DOHH2 (cell line): ENCODE data around the gene PATL1.

Source experiments
- H3F3A ChIP-seq: fragments of 200-600 bp; sonication (generic), shearing (Covaris generic); 2 replicates; pipeline ENCODE4 v1.6.0; 2016; ENCODE audit warnings: antibody characterized with exemption, mild to moderate bottlenecking; ENCODE audit not compliant: control insufficient read depth, insufficient read depth
- H3K27ac ChIP-seq: fragments of 200-600 bp; sonication (generic); 2 replicates; pipeline ENCODE4 v1.5.1; 2014; ENCODE audit warnings: low read depth, mild to moderate bottlenecking, low read length, moderate library complexity
- H3K27me3 ChIP-seq: fragments of 200-600 bp; sonication (generic); 2 replicates; pipeline ENCODE4 v1.6.1; 2014; ENCODE audit warnings: mild to moderate bottlenecking, low read length, mixed read lengths; ENCODE audit not compliant: control insufficient read depth
- H3K36me3 ChIP-seq: fragments of 200-600 bp; sonication (generic); 2 replicates; pipeline ENCODE4 v1.6.1; 2014; ENCODE audit warnings: mild to moderate bottlenecking, low read length, moderate library complexity, mixed read lengths; ENCODE audit not compliant: control insufficient read depth
- H3K4me1 ChIP-seq: fragments of 200-600 bp; sonication (generic); 2 replicates; pipeline ENCODE4 v1.6.1; 2014; ENCODE audit warnings: mild to moderate bottlenecking, low read length, mixed read lengths; ENCODE audit not compliant: control insufficient read depth
- H3K4me2 ChIP-seq: fragments of 200-600 bp; sonication (generic); 2 replicates; pipeline ENCODE4 v1.6.0; 2014; ENCODE audit warnings: mild to moderate bottlenecking, low read length, moderate library complexity
- H3K4me3 ChIP-seq: fragments of 200-600 bp; sonication (generic); 2 replicates; pipeline ENCODE4 v1.5.1; 2014; ENCODE audit warnings: mild to moderate bottlenecking, low read length, mixed read lengths
- H3K79me2 ChIP-seq: fragments of 200-600 bp; sonication (generic); 2 replicates; pipeline ENCODE4 v1.6.1; 2014; ENCODE audit warnings: mild to moderate bottlenecking, low read length, mixed read lengths; ENCODE audit not compliant: control insufficient read depth
- H3K9me2 ChIP-seq: fragments of 200-600 bp; sonication (generic); replicated peaks from 2 replicates; pipeline ENCODE4 v1.6.1; 2014; ENCODE audit warnings: mild to moderate bottlenecking, low read length, mixed read lengths; ENCODE audit not compliant: control insufficient read depth
- H3K9me3 ChIP-seq: fragments of 200-600 bp; sonication (generic); 2 replicates; pipeline ENCODE4 v1.6.1; 2014; ENCODE audit warnings: antibody characterized with exemption, low read length, mixed read lengths; ENCODE audit not compliant: control insufficient read depth, insufficient read depth
- H4K20me1 ChIP-seq: fragments of 200-600 bp; sonication (generic); 2 replicates; pipeline ENCODE4 v1.6.0; 2014; ENCODE audit warnings: low read depth, mild to moderate bottlenecking, antibody characterized with exemption, low read length, moderate library complexity; ENCODE audit not compliant: control insufficient read depth, insufficient read depth
- EZH2phosphoT487 ChIP-seq: fragments of 200-600 bp; sonication (generic); IDR thresholded peaks from 2 replicates; pipeline ENCODE4 v1.6.1; 2017; ENCODE audit warnings: borderline replicate concordance, mild to moderate bottlenecking, antibody characterized with exemption, low read length, moderate library complexity, mixed read lengths
- TF ChIP-seq, protein P1 (sequence below): fragments of 200-600 bp; sonication (generic); IDR thresholded peaks from one replicate; pipeline ENCODE4 v1.5.1; 2014; ENCODE audit warnings: antibody characterized with exemption, mild to moderate bottlenecking, low read depth, low read length; ENCODE audit not compliant: poor library complexity, severe bottlenecking

PATL1 gene

DNA sequence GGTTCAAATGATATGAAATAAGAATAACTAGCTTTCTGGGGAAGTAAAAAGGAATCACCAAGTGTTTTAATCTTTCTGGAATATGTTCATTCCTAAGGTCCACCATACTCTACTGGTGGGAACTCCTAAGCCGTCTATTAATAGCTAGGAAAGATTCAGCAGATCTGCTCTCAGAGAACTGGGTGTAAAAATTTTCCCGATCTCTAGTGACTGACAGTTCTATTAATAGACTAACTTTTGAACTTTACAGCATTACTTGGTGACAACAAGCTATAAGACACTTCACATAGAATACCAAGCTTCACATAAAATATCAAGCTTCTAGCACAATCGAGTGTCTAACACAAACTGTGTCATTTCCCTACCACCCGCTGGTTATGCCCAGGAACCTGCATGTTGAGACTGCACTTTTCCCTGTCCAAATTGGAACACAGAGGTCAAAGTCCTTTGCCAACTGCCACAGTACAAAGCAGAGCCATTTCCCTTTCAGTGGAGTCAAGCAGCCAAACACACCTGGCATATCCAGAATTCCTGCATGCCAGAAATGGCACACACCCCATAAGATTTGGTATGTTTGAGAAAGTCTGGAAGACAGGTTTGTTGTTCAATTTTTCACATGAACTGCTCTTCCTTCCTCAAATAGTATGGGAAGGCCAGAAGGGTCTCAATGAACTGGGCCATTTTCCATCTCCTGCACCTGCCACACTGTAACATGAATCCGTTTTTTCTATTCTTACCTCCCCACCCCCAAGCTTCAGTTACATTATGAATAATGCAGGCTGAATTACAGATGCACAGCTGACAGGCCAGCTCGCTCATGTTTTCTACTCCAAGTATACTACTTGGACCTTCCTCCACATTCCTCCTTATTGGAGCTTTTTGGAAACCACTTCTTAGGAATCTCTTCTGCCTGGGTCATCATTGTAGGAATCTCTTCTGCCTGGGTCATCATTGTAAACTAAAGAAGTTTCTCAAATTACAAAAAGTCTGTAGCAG is 57.0 kb downstream of the PATL1 start:
- Histone ChIP-seq H3K27me3 (no peaks in the 10 kb centered on the region), H3K36me3 (peaks cover 72% of the 10 kb centered on the region), H3F3A (no peaks in the 10 kb centered on the region), H3K4me1 (peaks cover 36% of the 10 kb centered on the region), H3K79me2 (peaks cover 54% of the 10 kb centered on the region), H4K20me1 (peaks cover 22% of the 10 kb centered on the region), H3K4me3 (no peak overlapping the region), H3K9me2 (no peaks in the 10 kb centered on the region), H3K9me3 (no peaks in the 10 kb centered on the region), H3K27ac (no peak overlapping the region), H3K4me2 (no peak overlapping the region)
- TF ChIP-seq, protein P1, sequence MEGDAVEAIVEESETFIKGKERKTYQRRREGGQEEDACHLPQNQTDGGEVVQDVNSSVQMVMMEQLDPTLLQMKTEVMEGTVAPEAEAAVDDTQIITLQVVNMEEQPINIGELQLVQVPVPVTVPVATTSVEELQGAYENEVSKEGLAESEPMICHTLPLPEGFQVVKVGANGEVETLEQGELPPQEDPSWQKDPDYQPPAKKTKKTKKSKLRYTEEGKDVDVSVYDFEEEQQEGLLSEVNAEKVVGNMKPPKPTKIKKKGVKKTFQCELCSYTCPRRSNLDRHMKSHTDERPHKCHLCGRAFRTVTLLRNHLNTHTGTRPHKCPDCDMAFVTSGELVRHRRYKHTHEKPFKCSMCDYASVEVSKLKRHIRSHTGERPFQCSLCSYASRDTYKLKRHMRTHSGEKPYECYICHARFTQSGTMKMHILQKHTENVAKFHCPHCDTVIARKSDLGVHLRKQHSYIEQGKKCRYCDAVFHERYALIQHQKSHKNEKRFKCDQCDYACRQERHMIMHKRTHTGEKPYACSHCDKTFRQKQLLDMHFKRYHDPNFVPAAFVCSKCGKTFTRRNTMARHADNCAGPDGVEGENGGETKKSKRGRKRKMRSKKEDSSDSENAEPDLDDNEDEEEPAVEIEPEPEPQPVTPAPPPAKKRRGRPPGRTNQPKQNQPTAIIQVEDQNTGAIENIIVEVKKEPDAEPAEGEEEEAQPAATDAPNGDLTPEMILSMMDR, result no peak
- TF ChIP-seq EZH2phosphoT487, result no peak

DNA sequence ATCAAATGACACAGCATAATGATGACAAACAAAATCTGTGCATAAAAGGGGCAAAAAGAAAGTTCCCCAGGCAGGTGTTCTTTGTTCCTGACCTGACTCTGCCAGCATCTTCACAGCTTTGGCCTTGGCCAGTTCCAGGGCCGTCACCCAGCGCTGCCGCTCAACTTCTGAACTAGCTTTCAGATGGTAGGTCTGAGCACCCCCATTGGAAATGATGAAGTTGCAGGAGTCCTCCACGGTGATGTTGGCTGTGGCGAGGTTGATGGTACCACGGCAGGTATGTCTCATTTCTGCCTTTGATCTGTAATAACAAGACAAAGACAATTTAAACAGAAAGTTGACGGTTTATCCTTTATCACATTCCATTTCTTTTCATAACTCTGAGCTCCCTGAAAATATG is 58.5 kb downstream of the PATL1 start:
- Histone ChIP-seq H3K79me2 (peaks cover 60% of the 10 kb centered on the region), H3K9me2 (no peaks in the 10 kb centered on the region)

DNA sequence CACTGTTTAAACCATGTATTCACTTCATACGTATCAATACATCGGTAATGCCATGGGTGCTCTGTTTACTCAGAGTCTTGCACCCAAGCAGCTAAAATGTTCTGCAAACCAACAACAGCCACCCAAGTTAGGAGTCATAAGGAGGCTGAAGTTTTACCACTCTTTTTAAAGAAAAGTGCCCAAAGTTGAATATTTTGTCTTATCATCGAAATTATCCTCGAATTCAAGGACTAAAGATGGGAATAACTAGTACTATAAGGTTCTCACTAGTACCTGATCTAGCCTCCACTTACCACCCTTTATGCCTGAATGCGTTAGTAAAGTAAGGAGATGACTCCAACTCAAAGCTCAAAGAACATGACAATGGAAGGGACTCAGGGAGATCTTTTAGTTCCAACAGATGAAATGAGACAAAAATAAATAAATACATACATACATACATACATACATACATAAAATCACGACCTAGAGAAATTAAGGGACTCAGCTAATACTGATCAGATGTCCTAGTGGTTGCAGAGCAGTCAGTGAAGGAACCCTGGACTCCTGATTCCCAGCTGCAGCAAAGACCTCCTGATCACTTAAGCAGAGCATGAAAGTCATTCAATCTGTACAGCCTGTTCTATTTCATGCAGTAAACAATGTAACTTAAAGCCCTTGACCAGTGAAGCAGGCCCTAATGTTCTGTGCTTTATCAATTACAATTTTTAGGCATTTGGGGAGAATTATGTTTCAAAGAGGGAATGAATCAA is 61.0 kb downstream of the PATL1 start:
- peaks cover 5% of the 10 kb centered on the region for H4K20me1 ChIP-seq
- H3K36me3 ChIP-seq, result peaks cover 90% of the 10 kb centered on the region

More for the DNA sequence above, 58.5 kb downstream of the PATL1 start:
- peaks cover 88% of the 10 kb centered on the region for H3K36me3 ChIP-seq
- H4K20me1 ChIP-seq, result peaks cover 22% of the 10 kb centered on the region
- TF ChIP-seq EZH2phosphoT487, result no peak
- TF ChIP-seq, protein P1, result no peak
- H3K9me3 ChIP-seq, result no peaks in the 10 kb centered on the region
- H3K4me1 ChIP-seq, result peaks cover 30% of the 10 kb centered on the region
- H3K27ac ChIP-seq, result no peak overlapping the region
- H3K27me3 ChIP-seq, result no peaks in the 10 kb centered on the region
- no peak overlapping the region for H3K4me2 ChIP-seq
- no peak overlapping the region for H3K4me3 ChIP-seq
- H3F3A ChIP-seq, result no peaks in the 10 kb centered on the region

More for the DNA sequence above, 61.0 kb downstream of the PATL1 start:
- no peak overlapping the region for H3K4me3 ChIP-seq
- H3K9me2 ChIP-seq, result no peaks in the 10 kb centered on the region
- TF ChIP-seq EZH2phosphoT487, result no peak
- TF ChIP-seq, protein P1, result no peak
- peaks cover 12% of the 10 kb centered on the region for H3K4me1 ChIP-seq
- H3F3A ChIP-seq, result 0 out of 2 replicates have a peak, but pooled peaks cover 2% of the 10 kb centered on the region
- H3K27ac ChIP-seq, result no peak overlapping the region
- H3K27me3 ChIP-seq, result no peaks in the 10 kb centered on the region
- no peak overlapping the region for H3K4me2 ChIP-seq
- no peaks in the 10 kb centered on the region for H3K9me3 ChIP-seq
- H3K79me2 ChIP-seq, result peaks cover 43% of the 10 kb centered on the region
